NCI-H2081 (cell line): ENCODE measurements around the gene CAMK1D.

Experiments used
- DNase-seq, 2 experiments: peaks; one replicate each; lab custom pipeline; 2025; lab: John Stamatoyannopoulos, UW

The CAMK1D gene

DNA sequence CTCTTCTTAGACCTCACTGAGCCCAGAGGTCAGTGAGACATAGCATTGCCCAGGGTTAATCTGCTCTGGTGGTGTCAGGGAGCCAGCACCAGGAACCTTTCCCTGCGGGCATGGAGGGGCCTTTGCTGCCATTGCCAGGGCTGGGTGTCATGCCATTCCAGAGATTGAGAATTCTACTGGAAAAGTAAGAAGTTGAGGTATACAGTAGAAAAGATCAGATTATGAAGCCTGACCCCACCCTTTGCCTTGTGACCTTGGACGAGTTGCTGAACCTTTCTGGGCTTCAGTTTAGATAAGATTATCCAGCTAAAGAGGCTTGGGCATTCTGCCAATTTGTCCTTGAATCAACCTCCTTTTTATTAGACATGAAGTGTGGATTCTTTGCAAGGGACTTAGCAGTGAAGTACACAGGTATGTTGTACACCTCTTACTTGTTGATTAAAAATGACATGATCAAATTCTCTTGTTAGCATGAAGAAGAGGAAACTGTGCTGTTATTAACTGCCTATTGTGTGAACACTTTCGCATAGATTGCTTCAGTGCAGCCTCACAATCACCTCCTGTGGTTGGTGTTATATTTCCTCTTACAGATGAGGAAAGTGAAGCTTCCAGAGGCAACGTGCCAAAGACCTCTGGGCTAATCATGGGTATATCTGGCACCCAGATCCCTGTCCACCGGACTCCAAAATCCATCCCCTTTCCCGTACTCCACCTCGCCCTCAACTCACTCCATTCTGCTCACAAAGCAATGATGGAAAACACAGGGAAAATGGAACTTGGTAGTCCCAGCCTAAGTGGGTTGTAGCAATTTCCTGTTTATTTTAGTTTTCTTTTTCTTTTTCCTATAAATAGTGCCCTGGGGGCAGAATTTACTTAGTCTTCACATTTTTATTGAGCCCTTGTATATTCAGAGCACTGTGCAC lies 151.3 kb downstream of the CAMK1D start:
- DNase-seq = peak in 1 of 2 experiments; percentile 38

DNA sequence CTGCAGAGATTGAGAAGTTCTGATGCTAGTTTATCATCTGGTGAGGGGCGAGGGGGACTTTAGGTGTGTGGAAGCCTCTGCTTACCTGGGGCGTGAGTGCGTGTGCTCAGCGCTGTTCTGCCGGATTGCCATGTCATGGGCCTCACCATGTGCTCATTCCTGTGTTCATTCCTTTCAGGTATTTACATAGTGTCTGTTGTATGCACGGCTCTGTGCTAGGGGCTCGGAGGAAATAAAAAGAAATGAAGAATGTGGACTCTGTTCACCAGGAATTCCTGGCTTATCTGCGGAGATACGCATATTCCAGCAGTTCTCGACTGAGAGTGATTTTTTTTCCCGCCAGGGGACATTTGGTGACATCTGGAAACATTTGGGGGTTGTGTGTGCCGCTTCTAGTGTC lies 152.0 kb downstream of the CAMK1D start:
- DNase-seq = no peak

DNA sequence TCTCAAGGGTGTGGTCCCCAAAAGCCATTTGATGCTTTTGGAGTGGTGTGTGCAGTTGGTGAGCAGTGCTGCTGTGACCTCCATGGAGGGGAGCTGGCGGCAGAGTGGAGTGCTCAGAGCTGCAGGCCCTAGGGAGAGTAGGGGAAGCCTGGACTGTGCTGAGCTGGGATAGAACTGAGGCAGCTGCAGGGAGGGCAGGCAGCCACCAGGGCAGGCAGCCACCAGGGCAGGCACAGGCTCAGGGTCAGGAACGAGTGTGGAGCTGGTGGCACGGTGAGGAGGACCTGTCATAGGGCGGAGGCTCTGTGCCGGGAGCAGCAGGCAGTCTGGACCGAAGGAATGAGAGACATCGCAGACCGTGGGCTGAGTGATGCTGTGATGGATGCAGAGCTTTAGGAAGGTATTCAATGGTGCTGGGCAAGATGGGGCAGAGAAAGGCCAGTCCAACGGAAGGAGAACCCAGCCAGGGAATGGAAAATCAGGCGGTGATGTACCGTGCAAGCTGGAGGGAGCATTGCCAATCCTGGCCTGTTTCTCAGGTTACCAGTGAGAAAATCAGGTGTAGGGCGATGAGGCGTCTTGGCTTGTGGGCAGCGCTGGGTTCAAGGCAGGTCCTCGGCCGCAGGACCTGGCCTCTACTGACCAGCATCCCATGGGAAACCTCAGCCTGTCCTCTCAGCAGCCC lies 152.6 kb downstream of the CAMK1D start:
- no peak for DNase-seq

DNA sequence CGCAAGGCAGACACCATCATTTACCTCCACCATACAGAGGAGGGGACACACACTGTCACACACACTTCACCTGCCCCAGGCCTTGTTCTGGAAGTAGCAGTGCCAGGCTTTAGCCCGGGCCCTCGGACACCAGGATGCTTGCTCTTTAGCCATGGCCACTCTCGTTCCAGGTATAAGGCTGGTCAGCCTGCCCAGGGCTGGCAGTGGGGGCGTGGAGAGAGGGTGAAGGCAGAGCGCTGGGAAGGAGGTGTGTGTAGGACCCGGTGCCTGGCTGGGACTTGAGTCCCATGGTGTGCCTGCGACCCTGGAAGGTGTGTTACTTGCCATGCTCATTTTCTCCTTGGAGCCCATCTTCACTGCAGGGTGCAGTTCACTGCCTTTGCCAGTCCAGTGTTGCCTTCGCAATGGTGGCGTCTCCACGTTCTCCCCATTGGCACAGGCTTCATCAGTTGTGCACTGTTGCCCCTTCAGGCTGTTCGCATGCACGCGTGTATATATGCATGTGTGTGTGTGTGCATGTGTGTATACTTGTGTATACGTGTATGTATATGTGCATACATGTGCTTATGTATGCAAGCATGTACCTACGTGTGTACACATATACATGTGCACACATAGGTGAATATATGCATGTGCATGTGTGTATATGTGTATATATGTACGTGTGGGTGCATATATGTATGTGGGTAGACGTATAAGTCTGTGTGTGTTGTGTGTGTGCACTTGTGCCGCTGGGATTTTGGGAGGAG lies 153.4 kb downstream of the CAMK1D start:
- no peak for DNase-seq

DNA sequence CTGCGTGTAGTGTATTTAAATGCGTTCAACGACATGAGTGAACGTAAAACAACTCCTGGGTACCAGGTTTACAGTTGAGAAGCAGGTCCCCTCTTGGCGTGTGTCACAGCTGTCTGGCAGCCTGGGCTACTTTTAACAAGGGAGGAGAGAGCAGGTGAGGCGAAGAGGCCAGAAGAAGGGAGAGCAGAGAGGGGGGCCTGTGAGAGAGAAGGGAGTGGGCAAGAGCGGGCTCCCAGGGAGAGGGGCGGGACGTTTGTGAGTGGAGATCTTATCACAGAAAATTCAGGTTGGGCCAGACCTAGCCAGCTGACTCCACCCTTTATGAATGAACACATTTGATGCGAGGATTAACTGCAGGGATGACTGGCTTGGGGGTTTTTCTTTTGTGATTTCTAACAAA lies 154.0 kb downstream of the CAMK1D start:
- no peak for DNase-seq

DNA sequence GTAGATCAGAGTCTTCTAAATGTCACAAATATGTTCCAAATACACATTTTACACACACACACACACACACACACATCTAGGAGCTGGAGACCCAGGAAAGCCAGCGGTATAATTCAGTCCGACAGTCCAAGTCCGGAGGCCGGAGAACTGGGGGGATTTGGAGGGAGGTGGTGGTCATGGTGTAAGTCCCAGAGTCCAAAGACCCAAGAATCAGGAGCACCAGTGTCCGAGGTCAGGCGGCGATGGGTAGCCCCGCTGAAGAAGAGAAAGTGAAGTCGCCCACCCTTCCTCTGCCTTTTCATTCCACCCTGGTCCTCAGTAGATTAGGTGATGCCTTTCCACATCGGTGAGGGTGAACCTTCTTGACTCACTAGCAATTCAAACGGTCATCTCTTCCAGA lies 154.8 kb downstream of the CAMK1D start:
- DNase-seq = no peak

DNA sequence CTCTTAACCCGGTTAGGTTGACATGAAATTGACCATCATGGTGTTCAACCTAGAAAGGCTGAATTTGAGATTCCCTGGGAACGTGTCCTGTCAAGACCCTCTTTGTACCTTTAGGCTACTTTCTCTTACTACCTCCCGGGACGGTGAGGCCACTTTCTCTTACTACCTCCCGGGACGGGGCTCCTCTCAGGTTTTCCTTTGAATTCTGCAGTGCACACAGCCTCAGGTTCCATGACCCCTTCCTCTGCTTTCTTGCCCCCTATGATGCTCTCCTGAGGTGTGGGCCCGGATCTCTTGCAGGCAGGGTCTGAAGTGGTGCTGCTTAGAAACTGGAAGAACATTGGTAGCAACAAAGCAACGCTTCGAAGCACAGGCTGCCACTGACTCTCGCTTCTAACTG lies 155.3 kb downstream of the CAMK1D start:
- no peak for DNase-seq

DNA sequence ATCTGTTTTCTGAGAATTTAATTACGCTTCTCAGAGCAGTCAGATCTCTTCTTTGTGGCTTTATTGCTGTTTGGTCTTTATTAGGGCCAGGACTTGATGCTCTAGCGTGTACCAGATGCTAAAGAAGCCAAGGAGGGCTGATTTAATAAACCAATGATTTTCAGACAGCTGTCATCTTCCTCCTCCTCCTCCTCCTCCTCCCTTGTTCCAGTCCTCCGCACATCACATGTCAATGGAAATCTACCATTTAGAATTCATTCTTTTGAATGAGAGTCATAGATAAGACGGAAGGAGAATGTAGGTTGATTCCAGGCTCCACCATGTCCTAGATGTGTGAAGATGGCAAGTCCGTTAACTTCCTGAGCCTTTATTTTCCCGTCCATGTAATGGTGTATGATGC lies 156.3 kb downstream of the CAMK1D start:
- no peak for DNase-seq

DNA sequence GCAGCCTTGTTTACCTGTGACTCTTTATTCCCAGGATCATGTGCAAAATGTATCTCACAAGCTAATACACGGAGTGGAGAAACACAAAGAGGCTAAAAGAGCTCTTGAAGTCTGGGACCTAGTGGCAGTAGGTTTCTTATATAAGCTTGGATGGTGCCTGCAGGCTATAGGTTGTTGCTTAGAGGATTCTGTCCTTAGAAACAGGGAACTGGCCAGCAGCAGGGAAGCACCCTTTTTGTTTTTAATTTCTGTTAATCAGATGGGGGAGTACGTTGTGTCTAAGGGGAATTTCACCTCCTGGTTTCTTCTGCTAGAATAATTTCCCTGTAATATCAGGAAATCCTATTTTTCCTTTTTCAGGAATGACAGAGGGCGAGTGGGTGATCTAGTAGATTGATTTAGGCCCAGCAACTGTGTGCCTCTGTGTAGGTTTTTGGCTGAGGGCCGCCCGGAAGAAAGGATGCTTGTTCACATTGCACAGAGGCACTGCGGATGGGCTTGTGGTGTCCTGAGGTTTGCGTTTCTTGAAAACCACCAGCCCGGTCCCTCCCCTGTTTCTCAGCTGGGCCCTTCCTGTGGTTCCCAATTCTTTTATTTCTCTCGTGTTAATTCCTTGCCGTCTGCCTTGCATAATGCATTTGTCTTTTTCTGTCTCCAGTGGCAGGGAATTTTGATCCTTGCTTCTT lies 158.0 kb downstream of the CAMK1D start:
- DNase-seq = no peak

DNA sequence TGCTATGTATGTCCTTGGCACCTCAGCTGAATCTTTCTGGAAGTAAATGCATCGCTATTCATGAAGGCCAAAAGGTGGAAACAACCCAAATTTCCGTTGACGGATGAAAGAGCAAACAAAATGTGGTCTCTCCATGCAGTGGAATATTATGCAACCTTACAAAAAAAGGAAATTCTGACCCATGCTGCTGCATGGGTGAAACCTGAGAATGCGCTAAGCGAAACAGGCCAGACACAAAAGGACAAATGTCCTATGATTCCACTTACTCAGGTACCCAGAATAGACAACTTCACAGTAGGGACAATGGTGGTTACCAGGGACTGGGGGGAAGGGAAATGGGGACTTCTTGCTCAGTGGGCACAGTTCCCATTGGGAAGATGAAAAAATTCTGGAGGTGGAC lies 158.8 kb downstream of the CAMK1D start:
- no peak for DNase-seq

DNA sequence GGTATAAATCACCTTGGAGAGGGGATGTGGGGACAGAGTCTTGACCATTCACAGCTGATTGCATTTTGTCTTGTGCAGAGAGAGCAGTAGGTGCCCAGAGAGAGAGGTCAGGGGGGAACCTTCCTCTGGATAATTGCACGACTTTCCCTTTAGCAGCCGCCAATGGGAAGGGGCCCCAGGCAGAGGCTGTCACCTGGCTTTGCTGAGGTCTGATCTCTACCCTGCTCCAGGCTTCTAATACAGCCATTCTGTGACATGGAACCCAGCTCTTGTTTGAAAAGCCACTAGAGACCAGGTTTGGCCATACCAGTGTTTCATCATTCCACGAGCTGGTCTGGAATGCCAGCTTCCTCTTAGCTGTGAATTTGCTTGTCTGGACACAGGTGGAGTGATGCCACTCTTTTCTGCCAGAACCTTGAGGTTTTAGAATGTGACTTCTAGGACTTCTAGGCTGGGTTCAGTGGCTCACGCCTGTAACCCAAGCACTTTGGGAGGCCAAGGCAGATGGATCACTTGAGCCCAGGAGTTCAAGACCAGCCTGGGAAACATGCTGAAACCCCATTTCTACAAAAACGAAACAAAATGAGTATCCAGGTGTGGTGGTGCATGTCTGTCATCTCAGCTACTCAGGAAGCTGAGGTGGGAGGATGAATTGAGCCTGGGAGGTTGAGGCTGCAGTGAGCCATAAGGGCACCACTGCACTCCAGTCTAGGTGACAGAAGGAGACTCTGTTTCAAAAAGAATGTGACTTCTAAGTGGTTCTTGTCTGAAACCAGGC lies 159.9 kb downstream of the CAMK1D start:
- DNase-seq = no peak

DNA sequence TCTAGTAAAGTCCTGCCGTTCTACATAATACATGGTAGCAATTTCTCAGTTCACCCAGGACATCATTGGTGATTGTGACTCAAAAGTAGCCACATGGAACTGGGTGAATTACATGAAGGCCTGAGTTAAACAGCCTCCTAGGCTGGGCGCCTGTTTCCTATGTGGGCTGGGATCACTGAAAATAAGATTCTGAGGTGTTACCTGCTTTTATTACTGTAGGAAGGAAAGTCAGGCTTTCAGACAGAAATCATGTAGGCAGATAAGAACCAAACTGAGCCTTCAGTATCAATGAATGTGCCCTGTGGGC lies 160.4 kb downstream of the CAMK1D start:
- no peak for DNase-seq

DNA sequence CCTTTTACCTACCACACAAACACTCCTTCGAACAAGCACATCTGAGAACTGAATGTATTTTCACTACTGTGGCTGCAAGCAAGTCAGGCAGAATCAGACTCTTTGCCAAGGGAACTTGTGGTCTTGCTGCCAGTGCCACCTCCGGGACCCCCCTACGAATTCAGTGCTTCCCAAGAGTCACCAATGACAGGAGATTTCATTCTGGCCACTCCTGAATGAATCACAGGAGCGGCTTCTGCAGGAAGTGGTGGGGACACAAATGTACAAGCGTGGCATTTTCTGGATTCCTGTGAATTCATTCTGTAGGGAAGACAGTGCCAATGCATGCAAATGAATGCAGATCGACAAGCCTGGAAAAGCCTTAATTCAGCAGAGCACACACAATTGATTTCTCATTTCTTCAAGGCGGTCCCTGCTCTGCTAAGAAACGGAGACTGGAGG lies 161.2 kb downstream of the CAMK1D start:
- no peak for DNase-seq

DNA sequence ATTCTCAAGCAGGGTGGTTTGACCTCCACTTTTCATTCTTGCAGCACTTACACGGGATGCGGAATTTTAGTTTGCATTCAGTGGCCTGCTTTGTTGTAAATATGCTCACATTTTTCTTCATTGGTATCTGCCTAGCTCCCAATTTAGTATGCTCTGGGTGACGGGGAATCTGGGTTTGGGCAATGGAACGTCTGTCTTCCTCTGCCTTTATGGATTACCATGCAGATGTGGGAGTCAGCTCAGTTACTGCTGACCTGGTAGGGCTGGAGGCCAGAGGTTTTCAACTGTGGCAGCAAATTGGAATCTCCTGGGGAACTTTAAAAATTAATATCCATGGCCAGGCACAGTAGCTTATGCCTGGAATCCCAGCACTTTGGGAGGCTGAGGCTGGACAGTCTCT lies 161.6 kb downstream of the CAMK1D start:
- no peak for DNase-seq

DNA sequence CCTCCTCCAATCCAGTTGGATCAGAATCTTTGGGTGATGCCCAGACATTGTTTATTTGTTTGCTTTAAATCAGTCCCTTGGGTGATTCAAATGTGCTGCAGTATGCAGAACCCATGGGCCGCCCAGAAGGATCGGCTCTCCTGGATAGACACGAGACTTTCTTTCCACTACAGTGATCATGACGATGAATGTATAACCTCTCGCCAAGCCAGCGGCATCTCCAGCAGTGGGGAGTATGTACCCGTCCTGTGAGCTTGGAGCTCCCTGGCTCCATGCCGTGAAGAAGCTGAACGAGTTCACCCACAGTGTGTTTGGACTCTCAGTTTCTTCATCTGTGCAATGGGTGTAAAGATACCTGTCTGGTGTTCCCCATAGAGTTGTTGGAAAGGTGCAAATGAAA lies 162.3 kb downstream of the CAMK1D start:
- DNase-seq = peak in 1 of 2 experiments; percentile 18

DNA sequence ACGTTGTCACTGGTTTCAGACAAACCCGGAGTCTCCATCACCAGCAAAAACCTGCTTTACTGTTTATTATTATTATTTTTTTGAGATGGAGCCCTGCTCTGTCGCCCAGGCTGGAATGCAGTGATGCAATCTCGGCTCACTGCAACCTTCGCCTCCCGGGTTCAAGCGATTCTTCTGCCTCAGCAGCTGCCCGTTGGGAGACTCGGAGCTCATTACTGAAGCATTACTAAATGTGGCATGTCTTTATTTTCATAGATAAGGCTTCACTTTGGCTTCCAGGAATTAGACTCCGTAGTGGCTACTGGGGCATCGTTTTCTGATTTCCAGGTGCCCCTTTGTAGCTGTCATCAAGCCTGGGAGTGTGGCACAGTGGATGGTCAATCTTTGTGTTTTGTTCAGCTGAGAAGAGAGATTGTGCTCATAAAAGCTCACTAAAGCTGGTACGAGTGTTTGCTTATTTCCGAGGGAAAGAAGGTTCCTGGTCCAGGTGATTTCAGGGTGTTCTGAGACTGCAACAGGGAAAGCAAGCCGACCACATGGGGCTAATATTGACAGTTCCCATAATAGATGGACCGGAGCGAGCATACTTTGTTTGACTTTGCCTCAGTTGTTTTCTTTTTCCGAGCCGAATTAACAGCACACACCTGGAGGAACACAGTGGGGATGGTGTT lies 163.1 kb downstream of the CAMK1D start:
- DNase-seq = peak; percentile 79 to 96

DNA sequence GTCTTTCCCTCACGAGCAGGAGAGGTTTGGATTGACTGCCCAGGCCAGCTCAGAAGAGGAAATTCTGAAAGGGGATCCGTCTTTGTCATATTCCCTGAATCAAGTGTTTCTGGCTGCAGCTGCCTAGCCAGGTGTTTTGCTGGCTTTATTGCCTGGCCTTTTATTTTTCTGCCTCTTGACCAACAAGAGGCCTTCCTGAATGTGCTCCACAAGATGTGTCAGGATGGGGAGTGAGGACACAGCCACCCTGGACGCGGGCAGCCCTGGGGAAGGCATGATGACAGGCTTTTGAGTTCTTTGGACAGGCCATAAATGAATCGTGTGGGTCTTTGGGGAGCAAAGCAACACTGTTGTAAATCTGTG lies 163.6 kb downstream of the CAMK1D start:
- no peak for DNase-seq

DNA sequence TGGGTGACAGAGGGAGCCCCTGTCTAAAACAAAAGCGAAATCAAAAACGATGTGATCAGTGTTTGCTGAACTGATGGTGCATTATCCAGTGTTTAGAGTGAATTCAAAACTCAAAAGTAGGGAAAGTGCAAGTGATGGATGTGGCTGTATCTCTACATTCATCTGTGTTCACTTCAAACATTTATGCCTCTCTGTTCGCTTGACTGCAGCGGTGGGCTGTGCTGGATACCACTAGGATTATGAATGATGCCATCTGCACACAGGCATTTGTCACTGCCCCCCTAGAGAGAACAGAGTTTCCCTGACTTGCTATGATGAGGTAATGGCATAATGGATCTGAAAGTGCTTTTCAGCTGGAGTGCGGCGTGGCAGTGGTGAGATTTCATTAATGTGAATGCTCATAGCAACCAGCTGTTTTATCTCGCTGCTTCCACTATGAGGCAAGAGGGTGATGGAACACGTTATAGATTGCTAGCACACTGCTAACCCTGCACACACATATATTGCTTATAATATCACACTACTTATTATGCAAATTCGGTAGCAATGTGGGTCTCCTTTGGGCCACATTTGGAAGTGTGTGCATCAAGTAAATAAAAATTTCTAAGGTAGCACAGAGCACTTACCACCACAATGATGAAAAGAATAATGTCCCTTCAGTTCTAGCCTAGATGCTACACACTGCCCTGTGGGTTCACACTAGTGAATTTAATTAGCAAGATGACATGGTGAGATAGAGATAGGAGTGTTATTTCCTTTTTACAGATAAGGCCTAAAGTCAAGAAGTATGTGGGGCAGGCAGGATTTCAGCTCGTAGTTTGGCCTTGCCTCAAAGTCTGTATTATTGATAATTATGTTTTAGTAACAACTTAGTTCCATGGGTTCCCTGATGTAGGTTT lies 164.7 kb downstream of the CAMK1D start:
- DNase-seq = peak; percentile 70 to 85

DNA sequence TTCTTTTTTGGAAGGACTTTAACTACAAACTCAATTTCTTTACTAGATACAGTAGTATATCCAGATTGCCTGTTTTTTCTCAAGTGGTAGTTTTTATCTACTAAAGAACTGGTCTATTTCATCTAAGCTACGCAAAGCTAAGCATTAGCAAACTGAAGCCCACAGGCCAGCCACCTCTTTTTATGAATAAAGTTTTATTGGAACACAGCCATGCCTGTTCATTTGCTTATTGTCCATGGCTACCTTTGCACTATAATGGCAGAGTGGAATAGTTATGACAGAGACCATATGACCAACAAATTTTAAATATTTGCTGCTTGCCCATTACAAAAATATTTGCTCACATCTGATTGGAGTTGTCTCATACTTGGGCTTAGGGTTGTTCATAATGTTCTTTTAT lies 168.7 kb downstream of the CAMK1D start:
- no peak for DNase-seq

DNA sequence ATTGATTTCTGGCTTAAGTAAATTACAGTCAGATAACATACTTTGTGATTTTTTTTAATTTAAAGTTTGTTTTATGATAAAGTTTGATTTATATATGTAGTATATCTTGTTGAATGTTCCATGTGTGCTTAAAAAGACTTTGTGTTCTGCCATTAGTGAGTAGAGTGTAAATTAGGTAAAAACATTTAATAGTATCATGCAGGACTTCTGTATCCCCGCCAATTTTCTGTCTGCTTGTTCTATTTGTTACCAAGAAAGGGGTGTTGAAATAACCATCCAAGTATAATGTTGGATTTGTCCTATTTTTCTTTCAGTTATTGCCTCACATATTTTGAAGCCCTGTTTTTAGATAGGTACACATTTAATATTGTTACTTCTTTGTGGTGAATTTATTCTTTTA lies 172.1 kb downstream of the CAMK1D start:
- DNase-seq = no peak
